ENCODE measurements around the gene PLXNB3. TPM values are rescaled to one million over a fixed set of nuclear protein-coding genes. Genes with fewer than 3 reads are reported as not detected.

The PLXNB3 gene
- total and polyA plus RNA-seq, 2 experiments from 2014 or later: 0.70 to 4.1 TPM

- Mint-ChIP-seq H3K4me3 (no peak overlapping the region), H3K27me3 (ENCODE audit: insufficient read depth, low read depth, poor library complexity) (peaks cover 8% of the 10 kb centered on the region), H3K4me1 (peaks cover 7% of the 10 kb centered on the region; the same call in 2 of the 3 replicates), H3K36me3 (ENCODE audit: low read depth) (no peaks in the 10 kb centered on the region), H3K9me3 (no peaks in the 10 kb centered on the region), H3K27ac (no peak overlapping the region)
- H3K79me2 ChIP-seq (replicated peaks; ENCODE audit: insufficient read depth): no peaks in the 10 kb centered on the region
- H3K9me2 ChIP-seq (ENCODE audit: insufficient read depth): no peaks in the 10 kb centered on the region
- DNase-seq (ENCODE audit: low spot score) (no peak), ATAC-seq (peak; percentile 24)
- no peaks in the 10 kb centered on the region for H3K36me3 ChIP-seq (ENCODE audit: insufficient read depth)
- H4K20me1 ChIP-seq (replicated peaks; ENCODE audit: insufficient read depth): no peaks in the 10 kb centered on the region
- TF ChIP-seq ZNF114 (CRISPR knock-in tag; IDR thresholded peaks at IDR 0.05) (no peak), CTCF (conservative IDR thresholded peaks at IDR 0.05; ENCODE audit: low read depth in 2 of 2) (peak; percentile 13 to 34; a peak in 2 of 4 replicates)
- no peak overlapping the region for H3K4me2 ChIP-seq
- no peaks in the 10 kb centered on the region for H3K4me1 ChIP-seq (ENCODE audit: insufficient read depth)
- H3K4me3 ChIP-seq: no peak overlapping the region
- no peaks in the 10 kb centered on the region for H3K27me3 ChIP-seq (ENCODE audit: insufficient read depth)
- no peak overlapping the region for H2AFZ ChIP-seq
- H3F3A ChIP-seq (replicated peaks; ENCODE audit: low read depth): no peaks in the 10 kb centered on the region
- no peak overlapping the region for H3K27ac ChIP-seq (ENCODE audit: low read depth)
These were observed 14.6 kb downstream of the PLXNB3 start for GRCh38 chrX:153778684-153779101.

GRCh38 chrX:153779891-153780677, 16.0 kb downstream of the PLXNB3 start:
- H3K27me3 ChIP-seq (ENCODE audit: insufficient read depth): no peaks in the 10 kb centered on the region
- no peak overlapping the region for H3K4me3 ChIP-seq
- no peaks in the 10 kb centered on the region for H4K20me1 ChIP-seq (replicated peaks; ENCODE audit: insufficient read depth)
- H3K4me1 ChIP-seq (ENCODE audit: insufficient read depth): no peaks in the 10 kb centered on the region
- Mint-ChIP-seq H3K27me3 (ENCODE audit: insufficient read depth, low read depth, poor library complexity) (peaks cover 8% of the 10 kb centered on the region), H3K36me3 (ENCODE audit: low read depth) (no peaks in the 10 kb centered on the region), H3K27ac (peak overlapping the region; percentile 21; the same call in 1 of the 2 replicates), H3K4me1 (peaks cover 7% of the 10 kb centered on the region; the same call in 2 of the 3 replicates), H3K4me3 (no peak overlapping the region), H3K9me3 (no peaks in the 10 kb centered on the region)
- H3F3A ChIP-seq (replicated peaks; ENCODE audit: low read depth): no peaks in the 10 kb centered on the region
- H3K79me2 ChIP-seq (replicated peaks; ENCODE audit: insufficient read depth): no peaks in the 10 kb centered on the region
- no peak overlapping the region for H3K4me2 ChIP-seq
- no peak overlapping the region for H3K27ac ChIP-seq (ENCODE audit: low read depth)
- H2AFZ ChIP-seq: no peak overlapping the region
- H3K36me3 ChIP-seq (ENCODE audit: insufficient read depth): no peaks in the 10 kb centered on the region
- ATAC-seq: no peak
- H3K9me2 ChIP-seq (ENCODE audit: insufficient read depth): no peaks in the 10 kb centered on the region
- DNase-seq (ENCODE audit: low spot score): no peak
- TF ChIP-seq, protein P1, sequence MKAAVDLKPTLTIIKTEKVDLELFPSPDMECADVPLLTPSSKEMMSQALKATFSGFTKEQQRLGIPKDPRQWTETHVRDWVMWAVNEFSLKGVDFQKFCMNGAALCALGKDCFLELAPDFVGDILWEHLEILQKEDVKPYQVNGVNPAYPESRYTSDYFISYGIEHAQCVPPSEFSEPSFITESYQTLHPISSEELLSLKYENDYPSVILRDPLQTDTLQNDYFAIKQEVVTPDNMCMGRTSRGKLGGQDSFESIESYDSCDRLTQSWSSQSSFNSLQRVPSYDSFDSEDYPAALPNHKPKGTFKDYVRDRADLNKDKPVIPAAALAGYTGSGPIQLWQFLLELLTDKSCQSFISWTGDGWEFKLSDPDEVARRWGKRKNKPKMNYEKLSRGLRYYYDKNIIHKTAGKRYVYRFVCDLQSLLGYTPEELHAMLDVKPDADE (IDR thresholded peaks at IDR 0.05): no peak
- TF ChIP-seq ZNF114 (CRISPR knock-in tag; IDR thresholded peaks at IDR 0.05): no peak
- TF ChIP-seq NANOG (IDR thresholded peaks at IDR 0.05; ENCODE audit: borderline replicate concordance): no peak
- TF ChIP-seq STAT1 (IDR thresholded peaks at IDR 0.05; ENCODE audit: unreplicated experiment): no peak
- TF ChIP-seq EZH2 (IDR thresholded peaks at IDR 0.05; ENCODE audit: low read depth, unreplicated experiment): no peak
- no peak for TF ChIP-seq ZNF462 (CRISPR knock-in tag; IDR thresholded peaks at IDR 0.05)
- no peak for TF ChIP-seq CTCF (conservative IDR thresholded peaks at IDR 0.05; ENCODE audit: low read depth in 2 of 2)

All from GM23338 (cell line).